ENCODE measurements around the gene FMNL2. TPM values are rescaled to one million over a fixed set of nuclear protein-coding genes. Genes with fewer than 3 reads are reported as not detected.

Gene FMNL2
- total RNA-seq, 1 experiment from 2014 or later, result 50.8 TPM

DNA sequence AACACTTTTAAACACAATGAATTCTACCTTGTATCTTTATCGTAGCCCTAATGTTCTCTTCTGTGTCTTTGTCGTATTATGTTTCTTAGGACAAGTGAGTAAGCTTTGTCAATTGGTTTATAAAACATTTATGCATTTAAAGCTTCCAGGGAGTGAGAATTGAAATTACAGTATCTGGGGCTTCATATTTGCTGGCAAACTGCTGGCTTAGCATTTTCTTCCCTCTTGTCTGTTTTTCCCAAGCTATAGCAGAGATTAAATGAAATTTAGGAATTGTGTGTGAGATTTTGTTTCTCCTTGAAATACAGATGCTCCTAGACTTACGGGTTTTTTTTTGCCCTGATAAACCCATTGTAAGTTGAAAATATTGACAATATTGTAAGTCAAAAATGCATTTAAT, 73.3 kb downstream of the FMNL2 start:
- no peak for DNase-seq (ENCODE audit: low read depth, low spot score)
- in situ Hi-C loops (cut with HindIII; ENCODE audit: low pct_unique_long_range_greater_than_20kb, low sequenced_read_pairs), result no loop called here

DNA sequence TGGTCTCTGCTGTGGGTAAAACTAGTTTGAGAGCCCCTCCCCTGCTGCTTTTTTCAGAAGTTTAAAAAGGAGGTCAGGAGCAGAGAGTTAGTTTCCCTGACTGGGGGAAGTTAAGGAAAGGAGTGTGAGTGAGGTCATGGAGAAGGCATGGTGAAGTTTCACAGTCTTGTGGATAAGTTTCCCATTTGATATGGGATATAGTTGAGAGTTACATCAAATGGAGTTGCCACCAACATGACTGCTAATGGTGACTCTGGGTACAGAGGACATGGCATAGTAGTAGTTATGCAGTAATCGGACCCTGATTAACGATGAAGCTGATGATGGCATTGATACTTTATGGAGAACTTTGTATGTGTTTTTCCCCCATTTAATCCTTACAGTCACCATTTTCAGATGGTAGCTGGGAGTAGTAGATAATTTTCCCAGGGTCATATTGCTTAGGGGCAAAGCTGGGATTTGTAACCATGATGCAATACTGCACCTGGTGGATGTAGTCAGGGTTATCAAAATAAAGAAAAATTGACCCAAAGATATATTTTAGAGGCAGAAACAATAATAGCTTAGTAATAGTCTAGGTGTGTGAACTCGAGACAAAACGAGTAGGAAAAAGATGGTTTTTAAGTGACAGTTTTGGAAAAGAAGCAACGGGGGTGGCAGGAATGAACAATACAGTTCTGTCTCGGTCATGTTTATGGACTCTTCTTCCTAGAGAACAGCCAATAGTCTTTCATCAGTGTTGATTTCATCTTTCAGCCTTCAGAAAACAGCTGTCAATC, 74.6 kb downstream of the FMNL2 start:
- no peak for DNase-seq (ENCODE audit: low read depth, low spot score)
- in situ Hi-C loops (cut with HindIII; ENCODE audit: low pct_unique_long_range_greater_than_20kb, low sequenced_read_pairs), result no loop called here

GRCh38 chr2:152410165-152410597, 75.2 kb downstream of the FMNL2 start:
- no peak for DNase-seq (ENCODE audit: low read depth, low spot score)
- in situ Hi-C loops (cut with HindIII; ENCODE audit: low pct_unique_long_range_greater_than_20kb, low sequenced_read_pairs), result no loop called here

DNA sequence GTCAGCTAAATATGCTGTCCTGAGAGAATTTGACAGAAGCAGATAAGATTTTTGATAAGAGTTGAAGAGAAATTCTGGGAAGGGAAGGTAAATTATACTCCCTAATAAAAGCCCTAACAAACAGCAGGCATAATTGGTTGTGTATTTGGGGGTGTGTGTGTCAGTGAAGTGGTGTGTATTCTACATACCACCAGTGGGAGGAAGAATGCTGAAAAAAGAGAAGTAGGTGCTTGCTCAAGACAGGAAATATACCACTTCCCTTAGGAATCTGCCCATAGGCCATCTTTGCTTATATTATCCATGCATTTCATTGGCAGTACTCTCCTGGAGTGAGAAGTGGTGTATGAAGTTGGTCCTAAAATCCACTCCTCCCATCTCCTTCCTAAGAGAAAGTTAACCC, 76.2 kb downstream of the FMNL2 start:
- peak; percentile 15 for DNase-seq (ENCODE audit: low read depth, low spot score)
- in situ Hi-C loops (cut with HindIII; ENCODE audit: low pct_unique_long_range_greater_than_20kb, low sequenced_read_pairs), result no loop called here

GRCh38 chr2:152413228-152414030, 78.5 kb downstream of the FMNL2 start:
- in situ Hi-C loops (cut with HindIII; ENCODE audit: low pct_unique_long_range_greater_than_20kb, low sequenced_read_pairs), result no loop called here
- peak; percentile 62 for DNase-seq (ENCODE audit: low read depth, low spot score)

GRCh38 chr2:152415231-152415642, 80.3 kb downstream of the FMNL2 start:
- in situ Hi-C loops (cut with HindIII; ENCODE audit: low pct_unique_long_range_greater_than_20kb, low sequenced_read_pairs), result no loop called here
- DNase-seq (ENCODE audit: low read depth, low spot score), result no peak

GRCh38 chr2:152415796-152416195, 80.8 kb downstream of the FMNL2 start:
- in situ Hi-C loops (cut with HindIII; ENCODE audit: low pct_unique_long_range_greater_than_20kb, low sequenced_read_pairs), result no loop called here
- no peak for DNase-seq (ENCODE audit: low read depth, low spot score)

DNA sequence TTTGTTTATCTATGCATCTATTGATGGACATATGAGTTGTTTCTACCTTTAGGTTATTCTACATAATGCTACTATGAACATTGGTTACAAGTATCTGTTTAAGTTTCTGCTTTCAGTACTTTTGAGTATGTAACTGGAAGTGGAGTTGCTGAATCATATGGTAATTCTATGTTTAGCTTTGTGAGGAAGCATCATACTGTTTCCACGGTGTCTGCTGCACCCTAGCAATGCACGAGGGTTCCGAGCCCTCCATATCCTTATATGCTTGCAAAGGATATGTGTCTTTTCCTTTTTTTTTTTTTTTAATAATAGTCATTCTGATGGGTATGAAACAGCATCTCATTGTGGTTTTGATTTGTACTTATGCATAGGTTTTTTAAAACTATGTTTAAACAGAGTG, 83.7 kb downstream of the FMNL2 start:
- in situ Hi-C loops (cut with HindIII; ENCODE audit: low pct_unique_long_range_greater_than_20kb, low sequenced_read_pairs), result no loop called here
- no peak for DNase-seq (ENCODE audit: low read depth, low spot score)

DNA sequence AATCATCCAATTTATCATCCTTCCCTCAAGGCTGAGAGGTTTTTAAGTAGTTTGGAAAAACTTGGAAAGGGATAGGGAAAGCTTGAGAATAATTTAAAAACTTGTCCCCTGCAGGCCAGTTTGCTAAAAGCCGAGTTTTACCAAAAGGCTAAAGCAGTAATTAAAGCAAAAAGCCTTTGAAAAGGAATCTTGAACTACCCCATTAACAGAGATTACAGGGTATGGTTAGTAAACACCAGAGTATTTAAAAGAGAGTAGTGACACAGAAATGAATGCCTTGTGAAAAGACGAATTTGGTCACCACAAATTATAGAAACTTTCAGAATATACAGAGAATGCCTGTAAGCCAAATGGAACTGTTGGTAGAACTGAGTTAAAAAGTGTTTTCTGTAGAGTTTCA, 85.0 kb downstream of the FMNL2 start:
- DNase-seq (ENCODE audit: low read depth, low spot score), result no peak
- in situ Hi-C loops (cut with HindIII; ENCODE audit: low pct_unique_long_range_greater_than_20kb, low sequenced_read_pairs), result no loop called here

DNA sequence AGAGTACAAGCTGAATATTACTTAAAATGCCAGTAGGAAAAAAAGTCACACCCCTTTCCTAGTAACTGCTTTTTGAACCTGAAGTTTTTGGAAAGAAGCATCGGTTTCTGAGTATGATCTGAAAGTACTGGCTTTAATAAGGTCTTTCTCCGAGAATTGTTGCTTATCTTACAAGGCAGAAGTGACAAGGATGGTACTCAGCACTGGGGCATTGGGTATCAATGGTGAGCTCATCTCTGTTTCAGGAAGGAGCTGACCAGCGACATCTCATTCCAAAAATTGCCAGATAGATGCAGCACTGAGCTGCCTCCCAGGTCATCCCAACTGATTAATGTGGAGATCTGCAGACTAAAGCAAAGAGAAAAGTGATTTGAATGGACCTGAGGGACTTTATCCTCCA, 85.4 kb downstream of the FMNL2 start:
- in situ Hi-C loops (cut with HindIII; ENCODE audit: low pct_unique_long_range_greater_than_20kb, low sequenced_read_pairs), result no loop called here
- DNase-seq (ENCODE audit: low read depth, low spot score), result no peak

DNA sequence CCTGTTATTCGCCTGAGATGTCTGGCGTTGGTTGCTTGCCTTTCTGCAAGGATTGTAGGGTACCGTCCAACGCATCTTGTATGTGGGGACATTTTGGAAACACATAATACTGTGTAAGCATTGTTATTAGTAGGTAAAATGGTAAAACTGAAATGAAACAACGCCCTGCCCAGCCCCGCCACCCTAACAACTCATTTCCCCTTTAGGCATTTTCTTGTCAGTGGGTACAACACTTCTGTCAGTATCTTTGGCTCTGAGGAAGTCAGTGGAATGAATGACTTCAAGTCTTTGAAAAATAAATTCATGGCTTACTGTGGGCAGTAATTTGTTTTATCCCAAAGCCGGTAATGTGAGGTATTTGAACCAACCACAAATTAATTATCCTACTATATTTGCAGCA, 86.0 kb downstream of the FMNL2 start:
- DNase-seq (ENCODE audit: low read depth, low spot score), result no peak
- in situ Hi-C loops (cut with HindIII; ENCODE audit: low pct_unique_long_range_greater_than_20kb, low sequenced_read_pairs), result no loop called here

- DNase-seq (ENCODE audit: low read depth, low spot score), result peak; percentile 72
- in situ Hi-C loops (cut with HindIII; ENCODE audit: low pct_unique_long_range_greater_than_20kb, low sequenced_read_pairs), result no loop called here
Observed at GRCh38 chr2:152421521-152422370, 86.8 kb downstream of the FMNL2 start.

GRCh38 chr2:152423684-152424083, 88.7 kb downstream of the FMNL2 start:
- in situ Hi-C loops (cut with HindIII; ENCODE audit: low pct_unique_long_range_greater_than_20kb, low sequenced_read_pairs), result no loop called here
- no peak for DNase-seq (ENCODE audit: low read depth, low spot score)

DNA sequence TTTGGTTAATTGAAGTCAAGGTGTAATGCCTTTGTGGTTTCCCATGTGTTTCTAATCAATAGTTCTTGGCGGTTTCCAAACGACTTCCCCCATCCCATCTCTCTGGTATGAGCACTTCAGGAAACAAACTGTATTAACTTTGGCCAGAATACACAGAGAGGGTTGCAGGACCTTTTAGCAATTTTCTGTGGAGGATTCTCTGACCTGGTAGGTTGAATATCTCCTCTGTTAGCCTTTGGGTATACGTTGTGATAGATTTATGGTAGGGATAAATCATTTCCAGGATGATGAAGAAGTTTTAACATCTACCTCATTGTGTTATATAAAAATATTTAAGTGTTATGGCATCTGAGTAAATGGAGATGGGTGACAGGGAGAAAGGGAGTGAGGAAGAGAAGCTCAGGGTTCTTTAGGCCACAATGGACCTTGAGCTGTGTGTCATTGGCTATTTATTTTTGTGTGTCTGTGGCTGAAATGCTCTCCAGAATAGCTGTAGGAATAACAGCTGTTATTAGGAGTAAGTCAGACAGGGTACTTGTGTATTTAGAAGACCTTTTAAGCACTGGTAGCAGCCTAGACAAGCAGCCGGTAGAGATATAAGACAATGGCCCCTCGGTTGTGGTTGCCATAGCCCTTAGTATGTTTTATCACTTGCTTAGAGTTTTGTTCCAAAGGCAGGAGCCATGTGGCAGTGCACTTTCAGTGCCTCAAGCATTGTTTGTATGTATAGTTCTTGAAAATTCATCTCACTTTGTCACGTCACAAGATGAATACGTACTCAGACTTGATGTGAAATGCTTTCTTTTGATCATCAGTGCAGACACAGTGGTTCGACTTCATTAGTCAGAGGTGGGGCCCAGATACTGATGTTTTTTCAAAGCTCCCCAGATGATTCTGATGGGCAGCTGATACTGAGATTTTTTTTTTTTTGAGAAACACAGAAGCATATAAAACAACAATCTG, 91.1 kb downstream of the FMNL2 start:
- in situ Hi-C loops (cut with HindIII; ENCODE audit: low pct_unique_long_range_greater_than_20kb, low sequenced_read_pairs), result no loop called here
- no peak for DNase-seq (ENCODE audit: low read depth, low spot score)

GRCh38 chr2:152426801-152427200, 91.8 kb downstream of the FMNL2 start:
- no peak for DNase-seq (ENCODE audit: low read depth, low spot score)
- in situ Hi-C loops (cut with HindIII; ENCODE audit: low pct_unique_long_range_greater_than_20kb, low sequenced_read_pairs), result no loop called here

GRCh38 chr2:152427902-152428301, 92.9 kb downstream of the FMNL2 start:
- DNase-seq (ENCODE audit: low read depth, low spot score), result no peak
- in situ Hi-C loops (cut with HindIII; ENCODE audit: low pct_unique_long_range_greater_than_20kb, low sequenced_read_pairs), result no loop called here

Data from SK-MEL-5 (cell line).